OCI-LY7 (cell line): ENCODE measurements around the gene OGFOD3. TPM values are rescaled to one million over a fixed set of nuclear protein-coding genes. Genes with fewer than 3 reads are reported as not detected.

Source experiments
- BruUV-seq: library from RNA; stranded (reverse); fragments of 400-500 nt; replicated peaks from 2 replicates; lab custom pipeline; 2021; lab: Mats Ljungman, UMichigan
- CTCF ChIA-PET: fragments of 300-600 bp; sonication (Branson Sonifier 250); formaldehyde crosslinking; loops from one replicate; lab custom pipeline; 2022; ENCODE audit warnings: antibody characterized with exemption; ENCODE audit not compliant: unreplicated experiment; lab: Charles Lee
- POLR2A ChIA-PET: fragments of 300-600 bp; sonication (Branson Sonifier 250); formaldehyde crosslinking; loops from one replicate; lab custom pipeline; 2022; ENCODE audit warnings: antibody characterized with exemption; lab: Charles Lee
- DNase-seq: peaks from one replicate; pipeline ENCODE4 v3.0.0-alpha.2; 2015; ENCODE audit warnings: low spot score
- H2AFZ ChIP-seq: fragments of 200-600 bp; sonication (generic), shearing (Covaris generic); 2 replicates; pipeline ENCODE4 v1.6.1; 2014; ENCODE audit warnings: mild to moderate bottlenecking, antibody characterized with exemption, low read length, moderate library complexity
- H3K27ac ChIP-seq: fragments of 200-600 bp; sonication (generic); 2 replicates; pipeline ENCODE4 v1.5.1; 2014; ENCODE audit warnings: mixed run types, low read depth, mild to moderate bottlenecking, moderate library complexity, low read length, inconsistent platforms; ENCODE audit not compliant: poor library complexity, severe bottlenecking
- H3K36me3 ChIP-seq: fragments of 200-600 bp; sonication (generic); 2 replicates; pipeline ENCODE4 v1.6.1; 2014; ENCODE audit warnings: mild to moderate bottlenecking, antibody characterized with exemption, low read length, moderate library complexity, mixed read lengths; ENCODE audit not compliant: insufficient read depth
- H3K4me1 ChIP-seq: fragments of 200-600 bp; sonication (generic); 2 replicates; pipeline ENCODE4 v1.5.1; 2014; ENCODE audit warnings: mild to moderate bottlenecking, low read length; ENCODE audit not compliant: insufficient read depth, poor library complexity, severe bottlenecking
- H3K4me2 ChIP-seq: fragments of 200-600 bp; sonication (generic); 2 replicates; pipeline ENCODE4 v1.6.1; 2014; ENCODE audit warnings: mild to moderate bottlenecking, low read length
- H3K4me3 ChIP-seq: fragments of 200-600 bp; sonication (generic); 2 replicates; pipeline ENCODE4 v1.5.1; 2014; ENCODE audit warnings: mild to moderate bottlenecking, low read depth, low read length; ENCODE audit not compliant: poor library complexity, severe bottlenecking
- H3K79me2 ChIP-seq: fragments of 200-600 bp; sonication (generic); 2 replicates; pipeline ENCODE4 v1.6.1; 2016; ENCODE audit warnings: low read depth, mild to moderate bottlenecking, low read length, moderate library complexity, mixed read lengths; ENCODE audit not compliant: insufficient read depth
- H3K9me2 ChIP-seq: fragments of 200-600 bp; sonication (generic); 2 replicates; pipeline ENCODE4 v1.6.1; 2016; ENCODE audit warnings: mild to moderate bottlenecking, low read length, mixed read lengths; ENCODE audit not compliant: insufficient read depth
- H3K9me3 ChIP-seq: fragments of 200-600 bp; sonication (generic); 2 replicates; pipeline ENCODE4 v1.6.1; 2014; ENCODE audit warnings: mild to moderate bottlenecking, mixed run types, low read length, mixed read lengths
- H4K20me1 ChIP-seq: fragments of 200-600 bp; sonication (generic); 2 replicates; pipeline ENCODE4 v1.6.1; 2014; ENCODE audit warnings: mild to moderate bottlenecking, antibody characterized with exemption, low read length, moderate library complexity, mixed read lengths; ENCODE audit not compliant: insufficient read depth
- CTCF ChIP-seq: fragments of 200-600 bp; sonication (generic); conservative IDR thresholded peaks from 2 replicates; pipeline ENCODE4 v1.5.1; 2014; ENCODE audit warnings: mild to moderate bottlenecking, antibody characterized with exemption, low read length, moderate library complexity, mixed read lengths
- EZH2phosphoT487 ChIP-seq: fragments of 200-600 bp; sonication (generic); IDR thresholded peaks from 2 replicates; pipeline ENCODE4 v1.6.1; 2018; ENCODE audit warnings: low read depth, borderline replicate concordance, mild to moderate bottlenecking, mixed run types, antibody characterized with exemption, low read length, moderate library complexity, mixed read lengths
- intact Hi-C: fragments of 100-400 bp; cut with micrococcal nuclease; formaldehyde crosslinking; loops from one replicate; pipeline ENCODE4 v1.10.0; 2022; ENCODE audit not compliant: unreplicated experiment
- total RNA-seq, 2 experiments: library from RNA; depleted of rRNA in 1 of 2; stranded (reverse); fragments of >200 nt in 1 of 2; shearing (Covaris generic) in 1 of 2; gene quantifications; 2 replicates each; pipeline ENCODE4 v1.2.3, GENCODE V29; 2014 to 2022

OGFOD3 gene
- total RNA-seq, 2 experiments from 2014 or later: 55.6 to 65.2 TPM

DNA sequence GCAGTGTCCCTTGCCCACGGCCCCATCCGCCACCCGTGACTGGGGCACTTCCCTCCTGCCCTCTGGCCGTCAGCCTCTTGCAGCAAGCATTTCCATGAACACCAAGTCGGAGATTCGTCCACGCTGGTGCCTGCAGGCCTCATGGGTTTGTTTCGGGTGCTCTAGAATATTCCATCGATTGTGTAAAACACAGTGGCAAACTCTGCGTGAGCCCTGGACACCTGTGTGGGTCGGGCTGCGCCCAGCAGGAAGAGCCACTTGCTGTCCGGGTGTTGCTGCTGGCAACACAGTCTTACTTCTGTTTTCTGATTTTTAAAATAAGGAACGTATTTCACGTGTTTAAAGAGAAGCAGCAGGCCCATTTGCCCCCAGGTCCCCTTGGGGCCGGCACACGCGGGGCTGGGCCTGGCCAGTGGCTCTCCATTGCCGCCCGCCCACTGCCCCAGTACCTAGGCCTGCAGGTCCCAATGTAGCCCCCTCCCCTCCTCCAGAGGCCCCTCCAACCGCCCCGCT lies 22.1 kb upstream of the OGFOD3 start:
- TF ChIP-seq CTCF: no peak
- no peak for TF ChIP-seq EZH2phosphoT487
- Histone ChIP-seq H3K27ac (peak overlapping the region; percentile 48), H3K4me2 (no peak overlapping the region), H3K4me1 (no peaks in the 10 kb centered on the region), H2AFZ (no peak overlapping the region), H3K36me3 (peaks cover 90% of the 10 kb centered on the region), H3K79me2 (peaks cover 3% of the 10 kb centered on the region; the same call in 1 of the 2 replicates), H4K20me1 (no peaks in the 10 kb centered on the region), H3K9me3 (no peaks in the 10 kb centered on the region), H3K9me2 (no peaks in the 10 kb centered on the region), H3K4me3 (no peak overlapping the region)
- no TSS peak for BruUV-seq
- POLR2A ChIA-PET: interaction anchor here (0.6 kb wide), 1 partner anchor 88 kb away, joined by 3 read pairs; no protein-coding TSS in a partner anchor
- CTCF ChIA-PET: no interaction called here
- intact Hi-C loops: no loop called here
- peak; percentile 25 for DNase-seq

DNA sequence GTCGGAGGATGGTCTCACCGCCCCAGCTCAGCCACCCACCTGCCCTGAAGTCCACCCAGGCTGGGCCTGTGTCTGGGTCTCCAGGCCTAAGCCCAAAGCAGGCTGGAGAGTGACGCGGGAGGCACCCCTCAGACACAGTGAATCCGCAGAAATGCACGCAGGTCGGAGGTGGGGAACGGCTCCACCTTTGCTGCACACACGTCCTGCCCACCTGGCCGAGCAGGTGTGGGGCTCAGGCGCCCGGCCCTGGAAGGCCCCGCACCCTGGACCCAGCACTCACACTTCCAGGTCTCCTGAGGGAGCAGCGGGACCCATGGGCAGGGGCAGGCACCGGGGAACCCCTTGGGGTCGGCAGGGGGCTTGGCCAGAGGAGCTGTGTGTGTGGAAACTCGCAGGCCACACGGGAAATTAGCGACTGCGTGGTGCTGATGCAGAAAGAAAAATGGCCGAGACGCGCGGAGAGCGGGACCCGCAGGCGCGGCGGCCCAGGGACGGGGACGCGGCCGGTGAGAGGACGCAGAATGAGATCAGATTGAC lies 21.5 kb upstream of the OGFOD3 start:
- Histone ChIP-seq H3K4me1 (no peaks in the 10 kb centered on the region), H3K27ac (no peak overlapping the region), H2AFZ (no peak overlapping the region), H3K4me2 (no peak overlapping the region), H3K36me3 (peaks cover 86% of the 10 kb centered on the region), H3K9me3 (no peaks in the 10 kb centered on the region), H3K4me3 (no peak overlapping the region), H3K9me2 (no peaks in the 10 kb centered on the region), H3K79me2 (no peaks in the 10 kb centered on the region), H4K20me1 (no peaks in the 10 kb centered on the region)
- POLR2A ChIA-PET: no interaction called here
- no TSS peak for BruUV-seq
- no peak for DNase-seq
- CTCF ChIA-PET: no interaction called here
- intact Hi-C loops: no loop called here
- TF ChIP-seq CTCF (no peak), EZH2phosphoT487 (no peak)

GRCh38 chr17:82439194-82439828 lies 20.9 kb upstream of the OGFOD3 start:
- no peaks in the 10 kb centered on the region for H3K9me3 ChIP-seq
- H3K4me3 ChIP-seq: no peak overlapping the region
- peaks cover 80% of the 10 kb centered on the region for H3K36me3 ChIP-seq
- no TSS peak for BruUV-seq
- ChIA-PET POLR2A (no interaction called here), CTCF (no interaction called here)
- no peak for DNase-seq
- no peaks in the 10 kb centered on the region for H4K20me1 ChIP-seq
- H2AFZ ChIP-seq: no peak overlapping the region
- intact Hi-C loops: no loop called here
- H3K4me2 ChIP-seq: no peak overlapping the region
- H3K27ac ChIP-seq: no peak overlapping the region
- H3K4me1 ChIP-seq: peaks cover 6% of the 10 kb centered on the region
- TF ChIP-seq EZH2phosphoT487 (no peak), CTCF (no peak)
- no peaks in the 10 kb centered on the region for H3K9me2 ChIP-seq
- H3K79me2 ChIP-seq: no peaks in the 10 kb centered on the region
